Measurements from ENCODE around the gene SLC49A3. TPM values are rescaled to one million over a fixed set of nuclear protein-coding genes. Genes with fewer than 3 reads are reported as not detected.

SLC49A3 gene
- total and polyA plus RNA-seq, 2 experiments from 2014 or later, result 1.3 to 3.7 TPM

GRCh38 chr4:681736-682451, 7.1 kb downstream of the SLC49A3 start:
- H4K20me1 ChIP-seq (replicated peaks; ENCODE audit: insufficient read depth), result no peaks in the 10 kb centered on the region
- no peak for TF ChIP-seq STAT1 (IDR thresholded peaks at IDR 0.05; ENCODE audit: unreplicated experiment)
- TF ChIP-seq CTCF (conservative IDR thresholded peaks at IDR 0.05; ENCODE audit: low read depth in 2 of 2), result no peak
- TF ChIP-seq ZNF462 (CRISPR knock-in tag; IDR thresholded peaks at IDR 0.05), result no peak
- TF ChIP-seq ZNF331 (CRISPR knock-in tag; IDR thresholded peaks at IDR 0.05; ENCODE audit: low read depth), result no peak
- H3K36me3 ChIP-seq (ENCODE audit: insufficient read depth), result no peaks in the 10 kb centered on the region
- Mint-ChIP-seq H3K36me3 (ENCODE audit: low read depth) (no peaks in the 10 kb centered on the region; the same call in 2 of the 3 replicates), H3K4me1 (peaks cover 8% of the 10 kb centered on the region), H3K9me3 (peaks cover 3% of the 10 kb centered on the region; the same call in 2 of the 3 replicates), H3K27ac (no peak overlapping the region), H3K4me3 (peak overlapping the region; percentile 29; the same call in 1 of the 3 replicates), H3K27me3 (ENCODE audit: insufficient read depth, low read depth, poor library complexity) (peaks cover 18% of the 10 kb centered on the region)
- no peak for ATAC-seq
- H3K4me1 ChIP-seq (ENCODE audit: insufficient read depth), result no peaks in the 10 kb centered on the region
- H3K79me2 ChIP-seq (replicated peaks; ENCODE audit: insufficient read depth), result no peaks in the 10 kb centered on the region
- no peak overlapping the region for H2AFZ ChIP-seq
- H3K4me2 ChIP-seq, result no peak overlapping the region
- no peaks in the 10 kb centered on the region for H3K27me3 ChIP-seq (ENCODE audit: insufficient read depth)
- no peaks in the 10 kb centered on the region for H3K9me2 ChIP-seq (ENCODE audit: insufficient read depth)
- peak; percentile 72 for DNase-seq (ENCODE audit: low spot score)
- peak overlapping the region; percentile 36; the same call in 1 of the 2 replicates for H3K4me3 ChIP-seq
- peaks cover 7% of the 10 kb centered on the region; the same call in 1 of the 2 replicates for H3F3A ChIP-seq (replicated peaks; ENCODE audit: low read depth)
- H3K27ac ChIP-seq (ENCODE audit: low read depth), result no peak overlapping the region
